ENCODE measurements around the gene PHC2.

PHC2 gene, protein sequence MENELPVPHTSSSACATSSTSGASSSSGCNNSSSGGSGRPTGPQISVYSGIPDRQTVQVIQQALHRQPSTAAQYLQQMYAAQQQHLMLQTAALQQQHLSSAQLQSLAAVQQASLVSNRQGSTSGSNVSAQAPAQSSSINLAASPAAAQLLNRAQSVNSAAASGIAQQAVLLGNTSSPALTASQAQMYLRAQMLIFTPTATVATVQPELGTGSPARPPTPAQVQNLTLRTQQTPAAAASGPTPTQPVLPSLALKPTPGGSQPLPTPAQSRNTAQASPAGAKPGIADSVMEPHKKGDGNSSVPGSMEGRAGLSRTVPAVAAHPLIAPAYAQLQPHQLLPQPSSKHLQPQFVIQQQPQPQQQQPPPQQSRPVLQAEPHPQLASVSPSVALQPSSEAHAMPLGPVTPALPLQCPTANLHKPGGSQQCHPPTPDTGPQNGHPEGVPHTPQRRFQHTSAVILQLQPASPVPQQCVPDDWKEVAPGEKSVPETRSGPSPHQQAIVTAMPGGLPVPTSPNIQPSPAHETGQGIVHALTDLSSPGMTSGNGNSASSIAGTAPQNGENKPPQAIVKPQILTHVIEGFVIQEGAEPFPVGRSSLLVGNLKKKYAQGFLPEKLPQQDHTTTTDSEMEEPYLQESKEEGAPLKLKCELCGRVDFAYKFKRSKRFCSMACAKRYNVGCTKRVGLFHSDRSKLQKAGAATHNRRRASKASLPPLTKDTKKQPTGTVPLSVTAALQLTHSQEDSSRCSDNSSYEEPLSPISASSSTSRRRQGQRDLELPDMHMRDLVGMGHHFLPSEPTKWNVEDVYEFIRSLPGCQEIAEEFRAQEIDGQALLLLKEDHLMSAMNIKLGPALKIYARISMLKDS

DNA sequence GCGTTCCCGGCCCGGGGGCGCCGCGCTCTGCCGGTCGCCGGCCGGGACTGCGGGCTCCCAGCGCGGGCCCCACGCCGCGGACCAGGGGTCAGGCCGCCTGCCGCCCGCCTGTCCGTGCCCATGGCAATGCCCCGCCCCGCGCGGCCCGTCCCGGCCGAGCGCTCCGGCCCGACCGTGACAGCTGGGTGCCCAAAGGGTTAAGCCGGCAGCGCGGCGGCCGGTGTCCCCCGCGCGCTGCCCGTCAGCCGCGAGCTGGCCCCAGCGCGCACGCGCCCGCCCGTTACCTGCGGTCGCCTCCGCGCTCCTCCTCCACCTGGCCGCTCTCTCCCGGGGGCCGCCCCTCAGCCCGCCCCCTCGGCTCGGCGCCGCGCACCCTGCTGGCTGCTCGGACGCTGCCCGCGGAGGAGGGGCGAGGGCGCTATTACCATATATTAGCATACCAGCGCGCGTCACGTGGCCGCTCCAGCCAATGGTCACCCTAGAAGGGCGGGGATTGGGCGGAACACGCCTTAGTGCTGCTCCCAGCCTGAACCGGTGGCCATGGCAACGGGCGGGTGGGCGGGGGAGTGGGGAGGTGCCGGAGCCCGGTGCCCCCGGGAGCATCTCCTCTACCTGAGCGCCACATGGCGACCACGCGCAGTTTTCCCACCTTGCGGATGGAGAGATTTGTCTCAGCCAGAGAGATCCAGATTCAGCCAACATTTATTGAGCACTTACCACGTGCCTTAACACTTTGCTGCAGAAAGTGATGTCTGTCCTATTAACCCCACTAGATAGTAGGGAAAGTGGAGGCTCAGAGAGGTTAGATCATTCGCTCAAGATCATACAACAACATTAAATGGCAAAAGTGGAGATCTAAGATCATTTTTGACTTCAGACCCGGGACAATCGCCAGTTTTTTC is at the start of gene PHC2:
Gene PHC2 (minus strand): TSS at position 404 of the 902 bp plus-strand sequence. CDS start 55,556 bp downstream, outside the sequence.
- TF ChIP-seq, protein P1, sequence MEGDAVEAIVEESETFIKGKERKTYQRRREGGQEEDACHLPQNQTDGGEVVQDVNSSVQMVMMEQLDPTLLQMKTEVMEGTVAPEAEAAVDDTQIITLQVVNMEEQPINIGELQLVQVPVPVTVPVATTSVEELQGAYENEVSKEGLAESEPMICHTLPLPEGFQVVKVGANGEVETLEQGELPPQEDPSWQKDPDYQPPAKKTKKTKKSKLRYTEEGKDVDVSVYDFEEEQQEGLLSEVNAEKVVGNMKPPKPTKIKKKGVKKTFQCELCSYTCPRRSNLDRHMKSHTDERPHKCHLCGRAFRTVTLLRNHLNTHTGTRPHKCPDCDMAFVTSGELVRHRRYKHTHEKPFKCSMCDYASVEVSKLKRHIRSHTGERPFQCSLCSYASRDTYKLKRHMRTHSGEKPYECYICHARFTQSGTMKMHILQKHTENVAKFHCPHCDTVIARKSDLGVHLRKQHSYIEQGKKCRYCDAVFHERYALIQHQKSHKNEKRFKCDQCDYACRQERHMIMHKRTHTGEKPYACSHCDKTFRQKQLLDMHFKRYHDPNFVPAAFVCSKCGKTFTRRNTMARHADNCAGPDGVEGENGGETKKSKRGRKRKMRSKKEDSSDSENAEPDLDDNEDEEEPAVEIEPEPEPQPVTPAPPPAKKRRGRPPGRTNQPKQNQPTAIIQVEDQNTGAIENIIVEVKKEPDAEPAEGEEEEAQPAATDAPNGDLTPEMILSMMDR (IDR thresholded peaks at IDR 0.05; ENCODE audit: insufficient read depth, low read depth, low read length, missing control alignments), result no peak
- H3K4me3 ChIP-seq (ENCODE audit: low read length), result peak within 1 kb of the TSS; percentile 61
- peak; percentile 98 for DNase-seq (ENCODE audit: low read depth)

DNA sequence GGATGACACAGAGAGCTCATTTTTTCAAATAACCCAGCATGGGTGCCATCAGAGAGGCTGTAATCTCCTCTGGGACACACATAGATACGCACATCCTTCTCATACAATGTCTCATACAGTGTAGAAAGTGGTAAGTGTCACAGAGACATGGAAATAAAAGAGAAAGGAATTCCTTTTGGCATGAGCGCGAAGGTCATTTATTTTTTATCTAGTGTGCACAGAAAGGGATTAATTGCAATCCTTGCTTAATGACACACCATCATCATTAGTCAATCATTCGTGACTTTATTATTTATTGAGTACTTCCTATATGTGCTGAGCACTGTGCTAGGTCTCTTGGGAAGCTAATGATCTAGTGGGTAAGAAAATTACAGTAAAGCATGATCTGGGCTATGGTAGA is 46.6 kb upstream of the PHC2 start:
- TF ChIP-seq, protein P1 (IDR thresholded peaks at IDR 0.05; ENCODE audit: insufficient read depth, low read depth, low read length, missing control alignments), result no peak
- DNase-seq (ENCODE audit: low read depth), result no peak
- H3K4me3 ChIP-seq (ENCODE audit: low read length), result no peak overlapping the region

DNA sequence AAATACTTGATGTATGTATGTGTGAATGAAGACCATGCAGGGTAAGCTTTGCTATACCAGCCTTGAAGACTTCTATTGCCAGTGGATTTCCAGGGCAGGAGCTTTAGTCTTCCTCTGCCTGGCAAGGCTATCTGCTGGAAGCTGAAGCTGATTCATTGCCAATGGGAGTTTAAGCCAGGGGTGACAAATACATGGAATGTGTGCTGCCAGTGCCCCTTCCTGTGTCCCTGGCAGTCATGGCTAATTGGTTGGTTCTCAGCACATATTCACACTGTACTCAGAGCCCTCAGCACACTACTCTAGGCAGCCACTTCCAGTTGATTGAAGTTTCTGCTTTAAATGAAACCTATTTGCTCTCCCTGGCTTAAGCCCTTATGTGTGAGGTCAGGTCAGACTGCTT is 43.0 kb upstream of the PHC2 start:
- no peak overlapping the region for H3K4me3 ChIP-seq (ENCODE audit: low read length)
- TF ChIP-seq, protein P1 (IDR thresholded peaks at IDR 0.05; ENCODE audit: insufficient read depth, low read depth, low read length, missing control alignments), result no peak
- DNase-seq (ENCODE audit: low read depth), result peak; percentile 27

DNA sequence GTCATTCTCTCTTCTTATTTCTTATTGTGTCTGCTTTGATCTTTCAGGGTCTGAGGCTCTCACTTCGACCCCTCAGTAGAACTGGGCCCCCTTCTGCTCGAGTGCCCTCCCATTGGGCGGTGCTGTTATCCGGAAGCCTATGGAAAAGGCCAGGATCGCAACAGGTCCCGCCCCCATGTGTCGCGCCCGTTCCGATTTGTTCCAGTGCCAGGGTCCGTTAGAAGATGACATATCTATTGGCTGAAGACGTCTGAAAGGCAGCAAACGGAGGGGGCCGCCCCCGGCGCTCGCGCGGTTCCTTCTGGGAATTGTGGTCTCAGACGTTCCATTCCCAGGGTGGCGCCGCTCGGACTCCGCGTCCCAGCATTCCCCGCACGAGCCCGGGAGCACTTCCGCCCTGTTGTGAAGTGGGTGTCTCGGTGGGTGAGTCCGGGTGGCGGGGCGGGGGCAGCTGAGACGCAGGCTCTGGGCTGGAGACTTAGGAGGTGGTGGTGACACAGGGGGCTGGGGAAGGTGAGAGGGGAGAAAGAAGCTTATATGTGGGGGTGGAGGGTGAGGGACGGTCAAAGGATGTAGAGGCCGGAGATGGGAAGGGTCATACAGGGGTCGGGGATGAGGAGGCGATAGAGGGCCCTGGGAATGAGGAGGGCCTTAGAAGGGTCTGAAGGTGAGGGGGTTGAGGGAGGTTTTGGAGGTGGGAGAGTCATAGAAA is 41.5 kb upstream of the PHC2 start, which contains the start of gene ZSCAN20:
Gene ZSCAN20 (plus strand): TSS at position 377 of the 712 bp plus-strand sequence. CDS start 6,644 bp downstream, outside the sequence.
- peak; percentile 98 for DNase-seq (ENCODE audit: low read depth)
- TF ChIP-seq, protein P1 (IDR thresholded peaks at IDR 0.05; ENCODE audit: insufficient read depth, low read depth, low read length, missing control alignments), result no peak
- peak within 1 kb of the TSS; percentile 81 for H3K4me3 ChIP-seq (ENCODE audit: low read length)

DNA sequence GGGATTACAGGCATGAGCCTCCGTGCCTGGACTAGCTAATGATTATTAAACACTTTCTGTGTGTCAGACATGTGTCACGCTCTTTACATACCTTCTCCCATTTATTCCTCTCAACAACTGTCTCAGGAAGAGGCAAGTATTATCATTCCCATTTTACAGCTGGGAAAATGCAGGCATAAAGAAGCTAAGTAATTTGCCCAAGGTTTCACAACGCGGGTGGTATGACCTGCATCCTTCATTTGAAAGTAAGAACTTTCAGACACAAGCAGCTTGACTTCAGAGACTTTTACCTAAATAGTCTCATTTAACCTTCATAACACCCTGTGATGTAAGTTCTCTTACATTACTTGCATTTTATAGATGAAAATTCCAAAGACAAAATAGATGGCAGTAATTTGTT is 40.5 kb upstream of the PHC2 start:
- no peak overlapping the region for H3K4me3 ChIP-seq (ENCODE audit: low read length)
- peak; percentile 30 for DNase-seq (ENCODE audit: low read depth)
- TF ChIP-seq, protein P1 (IDR thresholded peaks at IDR 0.05; ENCODE audit: insufficient read depth, low read depth, low read length, missing control alignments), result no peak

Data from epithelial cell of esophagus (primary cell).